Esophagus mucosa (tissue), 1 donor: ENCODE data around the gene KCTD21. TPM values are rescaled to one million over a fixed set of nuclear protein-coding genes. Genes with fewer than 3 reads are reported as not detected.

Experiments used
- ATAC-seq: fragments of 200-7000 bp; cut with Tn5 transposase; one replicate; pipeline ENCODE4 v1.9.1; 2020
- total RNA-seq: library from RNA; stranded (reverse); gene quantifications from one replicate; pipeline ENCODE4 v1.2.4, GENCODE V29; 2023
- donor health status: DM: yes; HTN: yes; CAD: no.

KCTD21 gene
- total RNA-seq, 1 donor from 2014 or later = 8.4 TPM

DNA sequence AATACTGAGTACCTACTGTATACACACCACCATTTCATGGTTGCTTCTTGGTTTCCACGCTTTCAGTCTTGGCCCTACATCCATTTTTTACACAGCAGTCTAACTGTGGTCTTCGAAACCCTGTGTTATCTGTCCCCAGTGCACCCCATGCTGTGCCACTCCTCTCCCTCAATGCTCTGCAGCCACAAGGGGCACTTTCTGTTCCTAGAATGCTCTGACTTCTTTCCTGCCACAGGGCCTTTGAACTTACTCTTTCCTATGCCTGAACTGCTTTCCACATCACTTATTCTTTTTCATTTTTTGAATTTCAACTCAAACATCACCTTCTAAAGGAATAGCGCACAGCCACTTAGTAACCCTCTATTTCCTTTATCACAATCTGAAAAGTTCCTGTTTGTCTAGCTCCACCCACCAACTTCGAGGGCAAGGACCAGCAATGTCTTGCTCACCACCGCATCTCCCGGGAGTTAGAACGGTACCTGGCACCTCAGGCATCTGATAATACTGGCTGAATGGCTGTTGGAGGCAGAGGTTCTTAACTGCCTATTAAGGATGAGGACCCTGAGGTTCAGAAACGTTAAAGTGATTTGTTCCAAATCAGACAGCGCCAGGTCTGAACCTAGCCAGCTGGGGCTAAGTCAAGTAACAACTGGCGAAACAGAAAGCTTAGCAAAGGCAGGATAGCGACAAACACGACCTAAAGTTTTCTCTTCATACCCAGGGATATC, 49.6 kb downstream of the KCTD21 start:
- peak; percentile 41 for ATAC-seq

DNA sequence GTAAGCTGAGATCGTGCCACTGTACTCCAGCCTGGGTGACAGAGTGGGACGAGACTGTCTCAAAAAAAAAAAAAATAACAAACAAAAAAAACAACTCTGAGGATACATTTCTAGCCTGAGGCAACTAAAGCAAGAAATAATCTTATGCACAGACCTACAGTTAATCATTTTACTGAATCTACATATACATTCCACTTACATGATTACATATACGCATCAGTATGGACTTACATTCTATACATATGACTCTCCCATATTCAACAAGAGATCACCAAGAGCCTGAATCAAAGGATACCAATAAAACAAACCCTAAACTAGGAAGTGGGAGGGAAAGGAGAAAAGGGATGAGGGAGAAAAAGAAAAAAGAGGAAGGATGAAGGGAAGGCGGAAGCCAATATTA, 50.1 kb downstream of the KCTD21 start:
- no peak for ATAC-seq

DNA sequence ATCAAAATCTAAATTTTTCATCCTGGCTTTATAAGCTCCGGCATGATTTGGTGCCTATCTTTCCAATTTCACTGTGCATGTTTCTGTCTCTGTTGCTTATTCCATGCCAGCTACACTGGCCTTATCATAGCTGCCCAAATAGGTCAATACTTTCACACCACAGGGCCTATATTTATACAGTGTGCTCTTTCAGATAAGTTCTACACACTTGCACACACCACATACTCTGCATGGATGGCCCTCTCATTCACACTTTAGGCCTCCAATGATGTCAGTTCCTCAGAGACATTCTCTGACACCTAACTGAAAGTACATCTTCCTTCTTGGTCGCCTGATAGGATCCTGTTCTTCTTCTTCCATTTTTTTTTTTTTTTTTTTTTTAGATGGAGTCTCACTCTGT, 56.0 kb downstream of the KCTD21 start:
- ATAC-seq = no peak

DNA sequence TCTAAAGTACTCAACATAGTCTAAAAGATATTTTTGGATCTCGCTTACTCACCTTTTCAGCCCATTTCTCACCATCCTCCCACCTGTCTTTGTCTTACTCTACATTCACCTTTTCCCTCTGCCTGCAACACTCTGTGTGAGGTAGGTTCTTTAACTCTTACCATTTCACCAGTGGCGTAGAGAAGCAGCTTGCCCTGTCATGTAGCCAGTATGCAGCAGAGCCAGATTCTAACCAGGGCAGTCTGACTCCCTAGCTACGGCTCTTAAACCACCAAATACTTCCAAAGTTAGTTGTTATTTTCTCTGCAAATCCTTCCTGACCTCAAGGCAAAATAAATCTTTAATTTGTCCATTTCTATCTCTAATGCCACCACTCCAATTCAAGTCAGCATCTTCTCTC, 56.5 kb downstream of the KCTD21 start:
- ATAC-seq = no peak

DNA sequence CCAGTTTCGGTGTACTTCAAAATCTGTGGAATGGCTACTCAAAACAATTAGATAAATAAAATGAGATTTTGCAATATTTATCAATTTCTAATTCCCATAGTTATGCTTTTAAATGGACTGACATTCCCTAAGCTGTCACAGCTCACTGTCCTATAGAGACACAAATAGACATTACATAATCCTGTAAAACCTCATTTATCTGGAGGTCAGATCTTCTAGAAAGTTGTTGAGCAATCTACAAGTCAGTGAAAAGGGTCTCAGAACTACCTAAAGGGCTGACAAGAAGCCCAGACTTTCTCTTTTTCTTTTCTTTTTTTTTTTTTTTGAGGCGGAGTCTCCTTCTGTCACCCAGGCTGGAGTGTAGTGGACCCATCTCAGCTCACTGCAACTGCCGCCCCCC, 61.0 kb downstream of the KCTD21 start:
- ATAC-seq = no peak

Other genes starting within 250 kb of the KCTD21 start
- 16.1 TPM for gene INTS4, start 194.0 kb downstream of the KCTD21 start, total RNA-seq
- gene KCTD14, start 165.3 kb downstream of the KCTD21 start, total RNA-seq = 2.3 TPM
- not detected for gene THRSP, start 124.8 kb downstream of the KCTD21 start, total RNA-seq
- gene NDUFC2, start 108.8 kb downstream of the KCTD21 start, total RNA-seq = 145 TPM
- gene ALG8, start 49.0 kb downstream of the KCTD21 start, total RNA-seq = 27.0 TPM
- 3.5 TPM for gene USP35, start 293 bp upstream of the KCTD21 start, total RNA-seq
- gene GAB2, start 229.2 kb upstream of the KCTD21 start, total RNA-seq = 10.8 TPM